NCI-H345 (cell line): ENCODE data around the gene EGLN2.
"Not testable (repeated sequence)": the region's sequence is repeated elsewhere in the genome, so short reads cannot be mapped to it uniquely, and the experiment has no call there.

Experiments
- DNase-seq: peaks from one replicate; lab custom pipeline; 2025; lab: John Stamatoyannopoulos, UW

Gene EGLN2

GRCh38 chr19:40776932-40777644 is 21.9 kb upstream of the EGLN2 start:
- peak; percentile 98 for DNase-seq

DNA sequence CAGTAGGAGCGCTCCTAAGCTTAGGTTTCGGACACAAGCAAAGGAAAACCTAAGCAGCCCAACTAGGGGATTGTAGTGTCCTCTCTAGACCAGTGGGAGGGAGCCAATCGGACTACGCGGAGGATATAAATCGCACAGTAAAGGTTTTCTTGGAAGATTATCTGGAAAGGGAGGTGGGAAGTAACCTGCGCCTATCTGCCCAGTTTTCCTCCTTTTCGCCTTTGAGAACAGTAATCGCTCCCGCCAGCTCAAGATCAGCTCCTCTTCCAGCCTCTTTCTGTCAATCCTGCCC is 21.4 kb upstream of the EGLN2 start:
- no peak for DNase-seq

DNA sequence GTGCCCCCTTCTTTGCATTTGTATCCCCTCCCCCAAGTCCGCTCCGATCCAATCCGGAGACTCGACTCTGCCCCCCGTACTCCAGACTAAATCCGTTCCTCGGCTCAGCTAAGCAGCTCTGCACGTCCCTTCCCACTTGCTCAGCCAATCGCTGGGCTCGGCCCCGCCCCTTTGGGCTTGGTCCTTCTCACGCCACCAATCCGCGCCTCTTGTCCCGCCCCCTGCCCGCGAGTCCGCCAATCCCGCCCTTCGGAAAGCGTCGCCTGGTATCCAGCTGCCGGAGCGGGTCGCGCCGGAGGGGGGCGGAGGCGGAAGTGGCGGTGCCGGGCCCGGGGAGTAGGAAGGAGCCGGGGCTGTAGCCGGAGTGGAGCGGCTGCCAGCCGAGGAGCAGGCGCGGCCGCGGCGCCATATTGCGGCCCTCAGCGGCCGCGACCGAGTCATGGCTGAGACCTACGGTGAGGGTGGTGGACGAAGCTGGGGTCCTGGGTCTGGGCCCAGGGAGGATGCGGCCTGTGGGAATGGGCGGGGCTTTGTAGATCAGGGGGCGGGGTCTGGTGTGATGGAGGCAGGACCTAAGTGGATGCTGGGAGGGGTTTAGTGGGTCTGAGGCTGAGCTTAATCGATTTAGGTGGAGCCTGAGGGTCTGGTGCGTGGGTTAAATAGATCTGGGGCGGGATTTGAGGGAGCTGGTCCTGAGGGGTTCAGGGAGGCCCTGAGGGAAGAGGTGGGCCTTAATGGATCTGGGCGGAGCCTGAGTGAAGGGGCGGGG is 20.9 kb upstream of the EGLN2 start, which contains the start of gene RAB4B:
Gene RAB4B, plus strand, starts transcription at position 311 of the 769 bp plus-strand sequence. Its CDS starts 129 bp downstream, at position 440.
- peak; percentile 100 for DNase-seq

DNA sequence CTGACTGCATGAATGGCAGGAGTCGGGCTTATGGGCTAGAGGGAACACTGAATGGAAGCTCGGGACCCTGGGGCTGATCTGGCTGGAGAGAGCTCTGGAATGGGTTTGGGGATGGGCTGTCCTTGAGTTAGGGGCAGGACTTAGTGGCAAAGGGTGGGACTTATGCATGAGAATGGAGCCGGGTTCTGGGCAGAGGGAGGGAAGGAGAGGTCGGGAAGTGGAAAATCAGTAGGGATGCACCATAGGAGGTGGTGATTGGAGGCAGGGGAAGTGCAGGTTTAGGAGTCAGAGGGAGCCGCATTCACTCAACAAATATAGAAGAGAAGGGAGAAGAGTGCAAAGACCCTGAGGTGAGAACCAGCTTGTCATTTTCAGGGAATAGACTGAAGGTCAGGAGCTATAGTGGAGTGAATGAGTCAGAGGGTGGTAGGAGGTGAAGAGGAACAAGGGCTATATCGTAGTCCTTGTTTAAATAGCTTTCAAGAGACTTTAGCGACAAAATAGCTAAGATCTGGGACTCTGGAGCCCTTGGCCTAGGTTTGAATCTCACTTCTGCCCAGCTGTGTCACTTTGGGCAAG is 20.2 kb upstream of the EGLN2 start:
- DNase-seq = no peak

GRCh38 chr19:40780582-40780981 is 18.4 kb upstream of the EGLN2 start:
- DNase-seq = no peak

DNA sequence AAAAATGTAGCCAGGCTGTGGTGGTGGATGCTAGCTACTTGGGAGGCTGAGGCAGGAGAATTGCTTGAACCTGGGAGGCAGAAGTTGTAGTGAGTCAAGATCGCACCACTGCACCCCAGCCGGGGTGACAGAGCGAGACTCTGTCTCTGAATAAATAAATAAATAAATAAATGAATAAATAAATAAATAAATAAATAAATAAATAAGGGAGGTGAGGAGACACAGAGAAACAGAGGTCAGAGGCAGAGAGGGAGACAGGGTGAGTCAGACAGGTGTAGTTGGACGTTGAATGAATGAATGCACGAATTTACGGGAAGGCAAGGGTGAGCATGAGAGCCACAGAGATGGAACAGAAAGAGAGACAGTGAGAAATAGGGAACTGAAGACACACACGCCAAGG is 17.9 kb upstream of the EGLN2 start:
- no peak for DNase-seq

GRCh38 chr19:40783711-40784110 is 15.3 kb upstream of the EGLN2 start:
- DNase-seq = no peak

DNA sequence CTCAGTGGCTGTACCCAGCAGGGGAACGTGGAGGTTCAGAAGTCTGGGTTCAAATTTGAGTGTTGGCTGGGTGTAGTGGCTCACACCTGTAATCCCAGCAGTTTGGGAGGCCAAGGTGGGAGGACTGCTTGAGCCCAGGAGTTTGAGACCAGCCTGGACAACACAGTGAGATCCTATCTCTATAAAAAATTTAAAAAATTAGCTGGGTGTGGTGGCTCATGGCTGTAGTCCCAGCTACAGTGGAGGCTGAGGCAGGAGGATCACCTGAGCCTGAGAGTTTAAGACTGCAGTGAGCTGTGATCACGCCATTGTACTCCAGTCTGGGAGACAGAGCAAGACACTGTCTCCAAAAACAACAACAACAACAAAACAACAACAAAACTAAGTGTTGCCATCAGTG is 14.8 kb upstream of the EGLN2 start:
- DNase-seq = not testable (repeated sequence)

DNA sequence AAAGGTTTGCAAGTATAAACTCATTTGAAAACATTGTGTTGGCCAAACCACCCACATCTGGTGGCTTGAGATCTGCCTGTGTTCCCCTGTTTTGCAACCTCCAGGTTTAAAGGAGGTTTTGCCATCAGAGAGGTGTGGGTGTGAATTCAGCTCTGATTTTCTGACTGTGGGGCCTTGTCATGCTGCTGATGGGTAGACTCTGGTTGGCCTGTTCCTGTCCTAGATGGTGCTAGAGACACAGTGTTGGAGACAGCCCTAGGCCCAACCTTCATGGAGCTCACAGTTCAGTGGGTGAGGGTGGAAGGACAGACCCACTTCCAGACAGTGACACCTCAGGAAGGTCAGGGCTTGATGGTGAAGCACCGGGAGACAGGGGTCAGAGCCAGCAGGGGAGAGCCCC is 13.5 kb upstream of the EGLN2 start:
- DNase-seq = no peak

- no peak for DNase-seq
These were observed 12.6 kb upstream of the EGLN2 start for GRCh38 chr19:40786060-40787037.

DNA sequence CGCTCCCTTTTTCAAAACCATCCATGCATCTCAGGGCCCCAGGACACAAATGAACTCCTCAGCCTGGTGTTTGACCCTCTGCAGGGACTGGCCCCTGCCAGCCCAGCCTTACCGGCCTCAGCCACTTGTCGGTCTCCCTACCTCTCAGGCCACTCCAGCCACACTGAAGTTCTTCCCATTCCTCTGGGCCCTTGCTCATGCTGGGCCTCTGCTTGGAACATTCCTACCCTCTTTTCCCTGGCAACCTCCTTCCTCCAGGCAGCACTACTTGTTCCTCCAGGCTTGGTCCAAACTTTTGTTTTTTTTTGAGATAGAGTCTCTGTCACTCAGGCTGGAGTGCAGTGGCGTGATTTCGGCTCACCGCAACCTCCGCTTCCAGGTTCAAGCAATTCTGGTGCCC is 7.6 kb upstream of the EGLN2 start:
- no peak for DNase-seq

DNA sequence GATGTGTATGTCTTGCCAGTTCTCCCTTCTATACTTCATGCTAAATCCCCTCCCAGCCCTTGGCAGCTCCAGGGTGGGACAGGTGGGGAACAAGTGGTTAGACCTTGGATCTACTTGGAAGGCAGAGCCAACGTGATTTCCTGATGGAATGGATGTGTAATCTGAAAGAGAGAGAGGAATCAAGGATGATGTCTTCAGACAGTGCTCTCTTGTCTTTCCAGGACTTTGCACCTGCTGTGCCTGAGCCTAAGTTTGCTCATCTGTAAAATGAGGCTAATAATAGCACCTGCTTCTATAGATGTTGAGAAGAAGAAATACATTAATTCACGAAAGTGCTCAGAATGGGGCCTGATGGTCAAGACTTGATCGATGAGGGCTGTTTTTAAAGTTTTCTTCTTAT is 7.0 kb upstream of the EGLN2 start:
- DNase-seq = no peak

DNA sequence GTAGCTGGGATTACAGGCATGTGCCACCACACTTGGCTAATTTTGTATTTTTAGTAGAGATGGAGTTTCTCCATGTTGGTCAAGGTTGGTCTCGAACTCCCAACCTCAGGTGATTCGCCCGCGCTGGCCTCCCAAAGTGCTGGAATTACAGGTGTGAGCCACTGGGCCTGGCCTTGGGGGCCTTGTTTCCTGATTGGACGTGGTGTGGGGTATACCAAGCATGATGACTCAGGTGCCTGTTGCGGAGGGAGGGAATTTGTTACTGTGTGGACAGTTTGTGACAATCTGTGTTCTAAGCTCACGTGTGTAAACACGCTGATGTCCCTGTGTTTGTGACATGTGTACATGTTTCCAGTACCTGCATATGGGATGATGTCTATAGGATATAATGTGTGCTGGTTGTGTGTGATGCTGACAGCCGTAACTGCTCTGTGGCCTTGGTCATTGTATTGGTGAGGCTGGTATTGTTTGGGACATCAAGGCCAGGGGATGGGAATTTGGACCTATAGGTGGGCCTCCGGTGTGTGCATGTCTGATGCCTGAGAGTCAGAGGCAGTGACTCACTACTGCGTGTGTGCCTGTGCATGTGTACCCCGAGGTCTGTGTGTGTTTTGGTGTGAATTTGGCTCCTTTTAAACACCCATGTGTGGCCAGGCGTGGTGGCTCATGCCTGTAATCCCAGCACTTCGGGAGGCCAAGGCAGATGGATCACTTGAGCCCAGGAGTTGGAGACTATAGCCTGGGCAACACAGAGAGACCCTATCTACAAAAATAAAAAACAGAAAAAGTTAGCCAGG is 1.6 kb upstream of the EGLN2 start:
- DNase-seq = no peak

GRCh38 chr19:40797963-40798682 is 868 bp upstream of the EGLN2 start:
- DNase-seq = peak; percentile 82

- peak; percentile 39 for DNase-seq
These were observed 757 bp downstream of the EGLN2 start for GRCh38 chr19:40799558-40800338.

- no peak for DNase-seq
These were observed 1.5 kb downstream of the EGLN2 start for GRCh38 chr19:40800339-40800996.

- no peak for DNase-seq
These were observed 2.0 kb downstream of the EGLN2 start for GRCh38 chr19:40800997-40801377.

GRCh38 chr19:40801426-40802299 is 2.7 kb downstream of the EGLN2 start:
- DNase-seq = no peak
